ENCODE results near the gene ABCA5. TPM values are rescaled to one million over a fixed set of nuclear protein-coding genes. Genes with fewer than 3 reads are reported as not detected.

The ABCA5 gene
- total and polyA plus RNA-seq, 2 experiments from 2014 or later: 9.4 to 9.7 TPM

GRCh38 chr17:69269131-69269998 is 57.6 kb downstream of the ABCA5 start:
- Histone ChIP-seq H3K79me2 (ENCODE audit: insufficient read depth) (no peaks in the 10 kb centered on the region), H2AFZ (0 out of 2 replicates have a peak overlapping the region, but pooled peaks have one; percentile 2), H3K9me3 (ENCODE audit: low read depth) (no peaks in the 10 kb centered on the region), H3K4me2 (ENCODE audit: unreplicated experiment) (peak overlapping the region; percentile 36), H3K9me2 (ENCODE audit: insufficient read depth) (no peaks in the 10 kb centered on the region), H3K36me3 (ENCODE audit: low read depth) (no peaks in the 10 kb centered on the region), H3K9ac (no peak overlapping the region), H3K27me3 (replicated peaks; ENCODE audit: insufficient read depth) (no peaks in the 10 kb centered on the region), H4K20me1 (ENCODE audit: insufficient read depth) (no peaks in the 10 kb centered on the region), H3K4me3 (peak overlapping the region; percentile 23), H3K4me1 (ENCODE audit: insufficient read depth) (peaks cover 20% of the 10 kb centered on the region), H3K27ac (peak overlapping the region; percentile 41), H3F3A (ENCODE audit: insufficient read depth) (peaks cover 21% of the 10 kb centered on the region)
- in situ Hi-C loops (cut with MboI): no loop called here
- no peak for TF ChIP-seq EZH2phosphoT487 (IDR thresholded peaks at IDR 0.05; ENCODE audit: insufficient read depth, low read depth)
- no peak for TF ChIP-seq EZH2 (IDR thresholded peaks at IDR 0.05; ENCODE audit: insufficient read depth, poor library complexity, severe bottlenecking)
- peak; percentile 59 for DNase-seq
- whole genome bisulfite sequencing, 2 experiments (ENCODE audit: low coverage in 1 of 2, low lambda C conversion rate in 2 of 2, missing lambda C conversion rate in 2 of 2): 49 to 54% methylated on average over 6 of the region's 6 CpGs

- TF ChIP-seq EZH2 (IDR thresholded peaks at IDR 0.05; ENCODE audit: insufficient read depth, poor library complexity, severe bottlenecking): no peak
- Histone ChIP-seq H3K9me3 (ENCODE audit: low read depth) (no peaks in the 10 kb centered on the region), H3F3A (ENCODE audit: insufficient read depth) (peaks cover 21% of the 10 kb centered on the region), H3K4me1 (ENCODE audit: insufficient read depth) (peaks cover 20% of the 10 kb centered on the region), H3K9me2 (ENCODE audit: insufficient read depth) (no peaks in the 10 kb centered on the region), H3K36me3 (ENCODE audit: low read depth) (no peaks in the 10 kb centered on the region), H3K27ac (no peak overlapping the region), H3K4me3 (no peak overlapping the region), H3K27me3 (replicated peaks; ENCODE audit: insufficient read depth) (no peaks in the 10 kb centered on the region), H4K20me1 (ENCODE audit: insufficient read depth) (no peaks in the 10 kb centered on the region), H3K4me2 (ENCODE audit: unreplicated experiment) (peak overlapping the region; percentile 36), H2AFZ (no peak overlapping the region), H3K9ac (no peak overlapping the region), H3K79me2 (ENCODE audit: insufficient read depth) (no peaks in the 10 kb centered on the region)
- WGBS, 2 experiments (ENCODE audit: low coverage in 1 of 2, low lambda C conversion rate in 2 of 2, missing lambda C conversion rate in 2 of 2): 88 to 91% methylated on average over 5 of the region's 5 CpGs
- no peak for DNase-seq
- in situ Hi-C loops (cut with MboI): no loop called here
Observed at GRCh38 chr17:69268543-69269014, 58.4 kb downstream of the ABCA5 start.

- Histone ChIP-seq H3K4me2 (ENCODE audit: unreplicated experiment) (no peak overlapping the region), H3K27me3 (replicated peaks; ENCODE audit: insufficient read depth) (no peaks in the 10 kb centered on the region), H3F3A (ENCODE audit: insufficient read depth) (peaks cover 21% of the 10 kb centered on the region), H3K4me3 (no peak overlapping the region), H3K36me3 (ENCODE audit: low read depth) (no peaks in the 10 kb centered on the region), H3K79me2 (ENCODE audit: insufficient read depth) (no peaks in the 10 kb centered on the region), H3K9me3 (ENCODE audit: low read depth) (no peaks in the 10 kb centered on the region), H3K9ac (no peak overlapping the region), H4K20me1 (ENCODE audit: insufficient read depth) (no peaks in the 10 kb centered on the region), H3K27ac (no peak overlapping the region), H3K4me1 (ENCODE audit: insufficient read depth) (peaks cover 20% of the 10 kb centered on the region), H3K9me2 (ENCODE audit: insufficient read depth) (no peaks in the 10 kb centered on the region), H2AFZ (no peak overlapping the region)
- WGBS, 2 experiments (ENCODE audit: low coverage in 1 of 2, low lambda C conversion rate in 2 of 2, missing lambda C conversion rate in 2 of 2): 80 to 82% methylated on average over 3 of the region's 3 CpGs
- no peak for TF ChIP-seq EZH2 (IDR thresholded peaks at IDR 0.05; ENCODE audit: insufficient read depth, poor library complexity, severe bottlenecking)
- no peak for TF ChIP-seq EZH2phosphoT487 (IDR thresholded peaks at IDR 0.05; ENCODE audit: insufficient read depth, low read depth)
- in situ Hi-C loops (cut with MboI): no loop called here
- DNase-seq: no peak
Observed at GRCh38 chr17:69267219-69267618, 59.7 kb downstream of the ABCA5 start.

- no peaks in the 10 kb centered on the region for H4K20me1 ChIP-seq (ENCODE audit: insufficient read depth)
- TF ChIP-seq EZH2 (IDR thresholded peaks at IDR 0.05; ENCODE audit: insufficient read depth, poor library complexity, severe bottlenecking) (no peak), EZH2phosphoT487 (IDR thresholded peaks at IDR 0.05; ENCODE audit: insufficient read depth, low read depth) (no peak)
- H2AFZ ChIP-seq: no peak overlapping the region
- no peaks in the 10 kb centered on the region for H3K79me2 ChIP-seq (ENCODE audit: insufficient read depth)
- WGBS, 2 experiments (ENCODE audit: low coverage in 1 of 2, low lambda C conversion rate in 2 of 2, missing lambda C conversion rate in 2 of 2): 66 to 77% methylated on average over 1 of the region's 1 CpG
- no peak overlapping the region for H3K4me2 ChIP-seq (ENCODE audit: unreplicated experiment)
- no peaks in the 10 kb centered on the region for H3K9me2 ChIP-seq (ENCODE audit: insufficient read depth)
- no peaks in the 10 kb centered on the region for H3K9me3 ChIP-seq (ENCODE audit: low read depth)
- DNase-seq: no peak
- in situ Hi-C loops (cut with MboI): no loop called here
- H3F3A ChIP-seq (ENCODE audit: insufficient read depth): peaks cover 21% of the 10 kb centered on the region
- no peak overlapping the region for H3K9ac ChIP-seq
- peaks cover 20% of the 10 kb centered on the region for H3K4me1 ChIP-seq (ENCODE audit: insufficient read depth)
- H3K27me3 ChIP-seq (replicated peaks; ENCODE audit: insufficient read depth): no peaks in the 10 kb centered on the region
- H3K4me3 ChIP-seq: no peak overlapping the region
- no peak overlapping the region for H3K27ac ChIP-seq
- H3K36me3 ChIP-seq (ENCODE audit: low read depth): no peaks in the 10 kb centered on the region
Observed at GRCh38 chr17:69265873-69266272, 61.1 kb downstream of the ABCA5 start.
